Nephron (organoid): ENCODE results near the gene CDH4.

Experiments
- H3K27ac Mint-ChIP-seq, 3 experiments: 2 replicates each; pipeline ENCODE4 v1.8.0; 2020; ENCODE audit warnings: mixed read lengths in 3 of 3, mild to moderate bottlenecking in 2 of 3, moderate library complexity in 1 of 3
- H3K27me3 Mint-ChIP-seq: 2 replicates; pipeline ENCODE4 v1.8.0; 2021; ENCODE audit warnings: low read depth, mild to moderate bottlenecking, moderate library complexity, mixed read lengths
- H3K36me3 Mint-ChIP-seq: 2 replicates; pipeline ENCODE4 v1.8.0; 2020; ENCODE audit warnings: low read depth, mixed read lengths
- H3K4me1 Mint-ChIP-seq: 2 replicates; pipeline ENCODE4 v1.8.0; 2020; ENCODE audit warnings: mixed read lengths
- H3K4me3 Mint-ChIP-seq, 3 experiments: 2 replicates each; pipeline ENCODE4 v1.8.0; 2020; ENCODE audit warnings: mild to moderate bottlenecking in 3 of 3, mixed read lengths in 3 of 3, moderate library complexity in 2 of 3
- H3K9me3 Mint-ChIP-seq: 2 replicates; pipeline ENCODE4 v1.8.0; 2020; ENCODE audit warnings: mixed read lengths
- TF ChIP-seq, protein P1 (sequence below), 3 experiments: fragments of 200-600 bp; sonication (generic); IDR thresholded peaks; one replicate each; pipeline ENCODE4 v1.5.0; 2021; ENCODE audit warnings: antibody characterized with exemption in 3 of 3; ENCODE audit not compliant: unreplicated experiment in 3 of 3

Gene CDH4

DNA sequence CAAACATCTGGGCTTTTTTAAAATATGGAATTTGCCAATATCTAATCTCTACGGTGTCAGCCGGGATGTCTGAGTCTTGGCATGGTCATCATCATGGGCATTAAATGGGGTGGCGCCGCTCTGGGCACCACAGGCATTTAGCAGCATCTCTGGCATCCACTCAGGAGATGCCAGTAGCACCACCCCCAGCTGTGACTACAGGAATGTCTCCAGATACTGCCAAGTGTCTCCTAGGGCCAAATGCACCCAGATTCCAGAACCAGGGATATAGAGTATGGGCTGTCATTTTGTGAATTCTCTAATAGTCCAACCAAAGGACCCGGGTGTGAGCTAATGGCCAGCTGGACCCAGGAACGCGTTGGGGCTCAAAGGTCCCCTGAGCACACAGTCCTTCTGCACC lies 452.6 kb downstream of the CDH4 start:
- no peak overlapping the region for H3K27ac Mint-ChIP-seq
- TF ChIP-seq, protein P1, sequence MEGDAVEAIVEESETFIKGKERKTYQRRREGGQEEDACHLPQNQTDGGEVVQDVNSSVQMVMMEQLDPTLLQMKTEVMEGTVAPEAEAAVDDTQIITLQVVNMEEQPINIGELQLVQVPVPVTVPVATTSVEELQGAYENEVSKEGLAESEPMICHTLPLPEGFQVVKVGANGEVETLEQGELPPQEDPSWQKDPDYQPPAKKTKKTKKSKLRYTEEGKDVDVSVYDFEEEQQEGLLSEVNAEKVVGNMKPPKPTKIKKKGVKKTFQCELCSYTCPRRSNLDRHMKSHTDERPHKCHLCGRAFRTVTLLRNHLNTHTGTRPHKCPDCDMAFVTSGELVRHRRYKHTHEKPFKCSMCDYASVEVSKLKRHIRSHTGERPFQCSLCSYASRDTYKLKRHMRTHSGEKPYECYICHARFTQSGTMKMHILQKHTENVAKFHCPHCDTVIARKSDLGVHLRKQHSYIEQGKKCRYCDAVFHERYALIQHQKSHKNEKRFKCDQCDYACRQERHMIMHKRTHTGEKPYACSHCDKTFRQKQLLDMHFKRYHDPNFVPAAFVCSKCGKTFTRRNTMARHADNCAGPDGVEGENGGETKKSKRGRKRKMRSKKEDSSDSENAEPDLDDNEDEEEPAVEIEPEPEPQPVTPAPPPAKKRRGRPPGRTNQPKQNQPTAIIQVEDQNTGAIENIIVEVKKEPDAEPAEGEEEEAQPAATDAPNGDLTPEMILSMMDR (IDR thresholded peaks at IDR 0.05; ENCODE audit: unreplicated experiment in 3 of 3) = no peak
- peaks cover 26% of the 10 kb centered on the region for H3K27me3 Mint-ChIP-seq
- H3K4me3 Mint-ChIP-seq = no peak overlapping the region
- H3K4me1 Mint-ChIP-seq = peaks cover 14% of the 10 kb centered on the region
- H3K9me3 Mint-ChIP-seq = no peaks in the 10 kb centered on the region
- no peaks in the 10 kb centered on the region for H3K36me3 Mint-ChIP-seq

DNA sequence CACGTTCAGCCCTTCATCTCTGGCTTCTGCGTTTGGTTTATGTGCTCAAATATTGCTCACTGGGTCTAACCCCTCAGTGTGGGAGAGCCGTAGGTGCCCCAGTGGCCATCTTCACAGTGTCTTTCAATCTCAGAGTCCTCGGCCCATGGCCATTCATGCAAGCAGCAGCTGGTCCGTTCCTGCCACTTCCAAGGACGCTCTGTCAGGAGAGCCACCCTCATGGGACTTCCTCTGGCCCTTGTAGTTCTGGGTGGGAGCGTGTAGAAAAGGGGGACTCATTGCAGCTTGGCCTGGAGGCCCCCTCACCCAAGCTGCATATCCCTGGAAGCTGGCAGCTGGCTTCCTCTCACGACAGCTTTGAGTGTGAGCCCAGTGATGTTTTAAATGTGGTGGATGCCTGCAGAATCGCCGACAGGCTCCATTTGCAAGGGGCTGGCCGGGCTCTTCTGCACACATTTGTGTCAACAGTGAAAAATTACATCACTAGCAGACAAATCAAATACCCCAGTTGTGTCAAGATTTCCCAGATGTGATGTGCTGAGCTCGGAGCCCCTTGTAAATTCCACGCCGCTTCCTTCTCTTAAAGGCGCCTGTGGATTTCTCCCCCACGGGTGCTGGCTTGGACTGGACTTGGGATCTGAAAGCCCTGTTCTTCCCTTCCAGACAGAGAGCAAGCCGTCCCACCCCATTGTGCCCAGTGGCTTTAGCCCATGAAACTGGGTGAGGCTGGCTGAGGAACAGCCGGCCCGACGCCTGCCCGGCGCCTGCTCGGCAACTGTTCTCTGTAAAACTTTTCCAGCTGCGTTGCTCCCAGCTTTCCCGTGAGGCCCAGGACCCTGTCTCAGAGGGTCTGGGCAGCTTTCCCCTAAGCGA lies 453.6 kb downstream of the CDH4 start:
- Mint-ChIP-seq H3K9me3 (no peaks in the 10 kb centered on the region), H3K27ac (peak overlapping the region in 2 of 3 experiments; percentile 48 to 56), H3K4me1 (peaks cover 14% of the 10 kb centered on the region), H3K36me3 (no peaks in the 10 kb centered on the region), H3K27me3 (peaks cover 26% of the 10 kb centered on the region), H3K4me3 (no peak overlapping the region)
- TF ChIP-seq, protein P1 (IDR thresholded peaks at IDR 0.05; ENCODE audit: unreplicated experiment in 3 of 3) = no peak

DNA sequence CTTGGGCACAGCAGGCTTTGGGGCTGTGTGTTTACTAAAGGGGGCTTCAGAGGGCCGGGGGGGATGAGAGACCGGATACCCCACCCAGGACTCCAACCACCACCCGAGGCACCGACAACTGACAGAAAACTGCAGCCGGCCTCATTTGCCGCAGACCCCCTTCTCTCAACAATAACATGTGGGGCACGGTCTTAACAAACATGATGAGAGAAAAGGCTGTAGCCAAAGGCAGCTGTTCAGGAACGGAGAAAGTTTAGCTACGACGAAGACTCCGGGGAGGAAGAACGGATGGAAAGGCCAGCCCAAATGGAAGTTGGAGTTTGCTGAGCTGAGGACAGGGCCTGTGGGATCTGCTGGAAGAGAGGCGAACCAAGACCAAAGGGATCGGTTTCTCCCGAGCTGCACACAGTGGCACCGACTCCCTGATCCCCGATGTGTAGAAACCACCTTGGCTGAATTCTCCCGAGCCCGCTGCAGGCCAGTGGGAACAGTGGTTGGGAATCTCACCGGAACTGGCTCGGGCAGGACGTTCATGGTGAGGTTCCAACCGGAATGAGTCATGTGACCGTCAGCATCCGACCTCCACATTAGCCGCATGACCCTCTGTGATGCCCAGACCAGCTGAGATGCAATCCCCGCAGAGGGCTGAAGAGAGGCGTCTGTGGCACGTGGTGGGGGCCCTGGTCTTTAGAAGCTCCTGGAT lies 454.3 kb downstream of the CDH4 start:
- Mint-ChIP-seq H3K27me3 (peaks cover 26% of the 10 kb centered on the region), H3K4me1 (peaks cover 14% of the 10 kb centered on the region), H3K9me3 (no peaks in the 10 kb centered on the region), H3K27ac (peak overlapping the region in 2 of 3 experiments; percentile 32 to 48), H3K36me3 (no peaks in the 10 kb centered on the region), H3K4me3 (no peak overlapping the region)
- TF ChIP-seq, protein P1 (IDR thresholded peaks at IDR 0.05; ENCODE audit: unreplicated experiment in 3 of 3) = no peak

DNA sequence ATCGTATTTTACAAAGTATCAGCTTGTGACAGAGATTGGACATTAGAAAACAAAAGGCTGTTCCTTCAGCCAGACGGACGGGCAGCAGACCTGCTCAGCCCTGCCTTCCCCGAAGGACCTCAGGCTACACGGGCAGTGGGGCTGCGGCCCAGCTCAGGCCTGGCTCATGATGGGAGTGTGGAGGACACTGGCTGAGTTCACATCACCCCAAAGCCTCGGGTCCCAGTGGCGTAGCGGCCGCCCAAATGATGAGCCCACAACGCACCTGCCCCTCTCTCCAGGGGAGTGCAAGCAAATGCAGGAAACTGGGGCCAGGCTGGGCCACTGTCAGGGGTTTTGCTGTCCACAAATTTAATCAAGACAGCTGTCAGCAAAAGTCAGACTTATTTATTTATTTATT lies 456.8 kb downstream of the CDH4 start:
- peaks cover 20% of the 10 kb centered on the region for H3K27me3 Mint-ChIP-seq
- TF ChIP-seq, protein P1 (IDR thresholded peaks at IDR 0.05; ENCODE audit: unreplicated experiment in 3 of 3) = no peak

DNA sequence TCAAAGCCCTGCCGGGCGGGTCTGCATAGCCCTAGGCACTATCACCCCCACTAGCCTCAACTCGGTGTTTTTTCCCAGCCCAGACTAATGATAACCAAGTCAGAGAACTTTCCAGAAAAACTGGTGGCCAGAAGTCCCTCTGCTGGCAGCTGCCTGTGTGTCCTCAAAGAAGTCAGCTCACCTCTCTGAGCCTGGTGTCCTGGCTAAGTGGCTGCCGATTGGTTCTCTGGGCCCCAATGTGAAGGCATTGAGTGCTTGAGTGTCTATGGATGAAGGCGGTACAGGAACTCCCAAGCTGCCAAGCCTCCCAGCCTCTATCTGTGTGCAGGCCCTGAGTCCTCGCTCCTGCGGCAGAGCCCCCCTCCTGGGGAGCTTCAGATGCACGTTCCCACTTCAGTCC lies 458.0 kb downstream of the CDH4 start:
- Mint-ChIP-seq H3K36me3 (no peaks in the 10 kb centered on the region), H3K4me1 (peaks cover 14% of the 10 kb centered on the region), H3K27me3 (peaks cover 20% of the 10 kb centered on the region), H3K4me3 (no peak overlapping the region), H3K9me3 (peaks cover 3% of the 10 kb centered on the region), H3K27ac (no peak overlapping the region)
- TF ChIP-seq, protein P1 (IDR thresholded peaks at IDR 0.05; ENCODE audit: unreplicated experiment in 3 of 3) = no peak

More for the DNA sequence above, 456.8 kb downstream of the CDH4 start:
- no peaks in the 10 kb centered on the region for H3K9me3 Mint-ChIP-seq
- H3K27ac Mint-ChIP-seq = no peak overlapping the region
- no peaks in the 10 kb centered on the region for H3K36me3 Mint-ChIP-seq
- H3K4me3 Mint-ChIP-seq = no peak overlapping the region
- H3K4me1 Mint-ChIP-seq = peaks cover 14% of the 10 kb centered on the region
